Endothelial cell (in vitro differentiated cells): ENCODE results near the gene DPP9. TPM values are rescaled to one million over a fixed set of nuclear protein-coding genes. Genes with fewer than 3 reads are reported as not detected.
A peak's percentile ranks its signal among the peaks of the same experiment; 100 is the strongest.

Experiments used
- DNase-seq: peaks from one replicate; pipeline ENCODE4 v3.0.0; 2021; ENCODE audit warnings: low spot score
- H3K27ac Mint-ChIP-seq: one replicate; pipeline ENCODE4 v1.8.0; 2021; ENCODE audit warnings: mixed read lengths, inconsistent platforms; ENCODE audit not compliant: unreplicated experiment
- H3K27me3 Mint-ChIP-seq: one replicate; pipeline ENCODE4 v1.8.0; 2021; ENCODE audit warnings: mild to moderate bottlenecking, moderate library complexity, mixed read lengths, inconsistent platforms; ENCODE audit not compliant: unreplicated experiment
- H3K36me3 Mint-ChIP-seq: one replicate; pipeline ENCODE4 v1.8.0; 2021; ENCODE audit warnings: mild to moderate bottlenecking, low read depth, mixed read lengths, inconsistent platforms; ENCODE audit not compliant: unreplicated experiment
- H3K4me1 Mint-ChIP-seq: one replicate; pipeline ENCODE4 v1.8.0; 2021; ENCODE audit warnings: mild to moderate bottlenecking, mixed read lengths, inconsistent platforms; ENCODE audit not compliant: unreplicated experiment
- H3K4me3 Mint-ChIP-seq: one replicate; pipeline ENCODE4 v1.8.0; 2021; ENCODE audit warnings: mild to moderate bottlenecking, mixed read lengths, inconsistent platforms; ENCODE audit not compliant: unreplicated experiment
- H3K9me3 Mint-ChIP-seq: one replicate; pipeline ENCODE4 v1.8.0; 2021; ENCODE audit warnings: mixed read lengths, inconsistent platforms; ENCODE audit not compliant: unreplicated experiment
- CTCF ChIP-seq: fragments of 200-600 bp; sonication (generic); IDR thresholded peaks from one replicate; pipeline ENCODE4 v1.5.0; 2021; ENCODE audit warnings: antibody characterized with exemption; ENCODE audit not compliant: unreplicated experiment
- total RNA-seq: library from RNA; stranded (reverse); fragmentation: NEBNext Ultra II Directional; extraction: Animal tissue kit (Norgen Biotek cat#: 25700); gene quantifications from one replicate; pipeline ENCODE4 v1.2.1, GENCODE V29; 2021; ENCODE audit not compliant: unreplicated experiment

DPP9 gene
- total RNA-seq, 1 donor from 2014 or later: 63.3 TPM

DNA sequence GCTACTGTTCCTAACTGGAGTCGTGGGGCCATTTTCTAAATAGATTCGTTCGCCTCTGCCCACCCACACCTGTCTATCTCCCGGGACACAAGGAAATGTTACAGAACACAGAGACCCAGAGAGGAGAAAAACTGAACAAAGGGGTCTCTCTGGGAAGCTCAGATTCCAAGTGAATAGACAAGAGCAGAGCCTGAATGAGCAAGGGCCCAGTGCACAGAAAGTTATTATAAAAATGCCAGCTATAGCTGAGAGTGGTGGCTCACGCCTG is 40.7 kb upstream of the DPP9 start:
- TF ChIP-seq CTCF: no peak
- Mint-ChIP-seq H3K4me3 (no peak overlapping the region), H3K9me3 (no peaks in the 10 kb centered on the region), H3K27ac (no peak overlapping the region), H3K4me1 (no peaks in the 10 kb centered on the region), H3K27me3 (peaks cover 6% of the 10 kb centered on the region), H3K36me3 (no peaks in the 10 kb centered on the region)
- DNase-seq: no peak

DNA sequence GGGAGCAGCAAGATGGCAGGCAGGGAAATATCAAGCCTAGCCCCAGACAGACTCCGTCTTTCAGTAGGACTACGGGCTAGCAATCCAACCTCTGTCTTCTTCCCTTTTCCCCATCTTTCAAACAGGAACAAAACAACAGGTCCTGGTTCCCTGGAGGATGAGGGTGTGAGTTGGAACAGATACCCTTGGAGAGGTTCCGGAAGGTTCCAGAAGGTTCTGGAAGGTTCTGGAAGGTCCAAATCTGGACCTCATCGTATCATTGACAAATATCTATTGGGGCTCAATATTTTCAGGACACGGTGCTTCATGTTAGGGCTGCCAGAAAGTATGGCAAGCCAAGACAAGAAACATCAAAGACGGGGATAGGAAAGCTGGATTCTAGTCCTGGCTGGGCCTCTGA is 39.4 kb upstream of the DPP9 start:
- H3K27me3 Mint-ChIP-seq: peaks cover 9% of the 10 kb centered on the region
- no peak for DNase-seq
- H3K9me3 Mint-ChIP-seq: no peaks in the 10 kb centered on the region
- H3K36me3 Mint-ChIP-seq: no peaks in the 10 kb centered on the region
- H3K4me3 Mint-ChIP-seq: no peak overlapping the region
- TF ChIP-seq CTCF: no peak
- H3K27ac Mint-ChIP-seq: no peak overlapping the region
- no peaks in the 10 kb centered on the region for H3K4me1 Mint-ChIP-seq

- Mint-ChIP-seq H3K4me1 (no peaks in the 10 kb centered on the region), H3K9me3 (no peaks in the 10 kb centered on the region), H3K4me3 (peak overlapping the region; percentile 51), H3K27ac (peak overlapping the region; percentile 13), H3K36me3 (no peaks in the 10 kb centered on the region), H3K27me3 (peaks cover 7% of the 10 kb centered on the region)
- DNase-seq: no peak
- no peak for TF ChIP-seq CTCF
Measured at GRCh38 chr19:4760285-4760650, 36.6 kb upstream of the DPP9 start.

DNA sequence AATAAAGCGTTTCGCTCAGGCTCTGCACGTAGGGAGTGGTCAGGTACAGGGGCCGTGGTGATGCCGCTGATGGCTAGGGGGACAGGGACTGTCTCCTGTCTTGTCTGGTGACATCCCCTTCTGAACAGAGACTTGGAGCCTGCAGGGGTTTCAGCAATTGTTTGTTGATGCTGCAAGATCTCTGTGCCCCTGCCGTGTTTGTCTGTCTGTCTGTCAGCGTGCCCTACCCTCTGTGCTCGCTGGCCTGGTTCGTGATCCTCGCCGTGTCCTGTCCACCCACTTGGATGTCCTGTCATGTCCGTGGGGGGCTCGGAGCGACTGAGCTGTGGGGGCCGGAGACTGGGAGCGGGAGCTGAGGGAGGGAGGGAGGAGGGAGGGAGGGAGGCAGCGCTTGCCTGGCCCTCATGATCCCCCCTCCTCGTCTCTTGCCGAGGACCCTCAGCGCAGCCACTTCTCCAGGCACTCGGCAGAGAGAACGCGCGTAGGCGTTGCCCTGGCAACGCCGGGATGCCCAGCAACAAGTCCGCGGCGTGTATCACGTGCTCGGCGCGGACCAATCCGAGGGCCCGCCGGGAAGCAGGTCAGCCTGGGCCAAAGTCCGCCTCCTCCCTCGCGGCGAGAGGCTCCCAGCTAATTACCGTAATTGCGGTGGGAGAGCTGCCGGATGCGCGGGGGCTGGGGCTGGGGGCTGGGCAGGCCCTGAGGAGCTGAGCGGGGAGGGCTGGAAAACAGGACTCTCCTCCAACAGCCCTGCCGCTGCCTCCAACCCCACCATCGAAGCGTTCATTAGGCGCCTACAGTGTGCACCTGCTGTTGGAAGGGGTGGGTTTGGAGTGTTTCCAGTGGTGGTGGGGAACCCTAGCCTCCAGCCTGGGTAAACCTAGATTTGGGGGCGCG is 36.0 kb upstream of the DPP9 start:
- Mint-ChIP-seq H3K4me3 (peak overlapping the region; percentile 51), H3K9me3 (no peaks in the 10 kb centered on the region), H3K36me3 (no peaks in the 10 kb centered on the region), H3K27me3 (peaks cover 7% of the 10 kb centered on the region), H3K27ac (peak overlapping the region; percentile 75), H3K4me1 (no peaks in the 10 kb centered on the region)
- DNase-seq: peak; percentile 90
- TF ChIP-seq CTCF: no peak

- no peak for DNase-seq
- no peaks in the 10 kb centered on the region for H3K9me3 Mint-ChIP-seq
- no peaks in the 10 kb centered on the region for H3K4me1 Mint-ChIP-seq
- H3K36me3 Mint-ChIP-seq: no peaks in the 10 kb centered on the region
- peaks cover 7% of the 10 kb centered on the region for H3K27me3 Mint-ChIP-seq
- TF ChIP-seq CTCF: no peak
- no peak overlapping the region for H3K4me3 Mint-ChIP-seq
- H3K27ac Mint-ChIP-seq: no peak overlapping the region
Measured at GRCh38 chr19:4758659-4759058, 35.0 kb upstream of the DPP9 start.
